Non-pigmented ciliary epithelial cell (primary cell): ENCODE results near the gene ALDOC.
"Not testable (repeated sequence)": the region's sequence is repeated elsewhere in the genome, so short reads cannot be mapped to it uniquely, and the experiment has no call there.

Experiments used
- DNase-seq: peaks from one replicate; pipeline ENCODE4 v3.0.0-alpha.2; 2010; ENCODE audit warnings: low read depth

Gene ALDOC

DNA sequence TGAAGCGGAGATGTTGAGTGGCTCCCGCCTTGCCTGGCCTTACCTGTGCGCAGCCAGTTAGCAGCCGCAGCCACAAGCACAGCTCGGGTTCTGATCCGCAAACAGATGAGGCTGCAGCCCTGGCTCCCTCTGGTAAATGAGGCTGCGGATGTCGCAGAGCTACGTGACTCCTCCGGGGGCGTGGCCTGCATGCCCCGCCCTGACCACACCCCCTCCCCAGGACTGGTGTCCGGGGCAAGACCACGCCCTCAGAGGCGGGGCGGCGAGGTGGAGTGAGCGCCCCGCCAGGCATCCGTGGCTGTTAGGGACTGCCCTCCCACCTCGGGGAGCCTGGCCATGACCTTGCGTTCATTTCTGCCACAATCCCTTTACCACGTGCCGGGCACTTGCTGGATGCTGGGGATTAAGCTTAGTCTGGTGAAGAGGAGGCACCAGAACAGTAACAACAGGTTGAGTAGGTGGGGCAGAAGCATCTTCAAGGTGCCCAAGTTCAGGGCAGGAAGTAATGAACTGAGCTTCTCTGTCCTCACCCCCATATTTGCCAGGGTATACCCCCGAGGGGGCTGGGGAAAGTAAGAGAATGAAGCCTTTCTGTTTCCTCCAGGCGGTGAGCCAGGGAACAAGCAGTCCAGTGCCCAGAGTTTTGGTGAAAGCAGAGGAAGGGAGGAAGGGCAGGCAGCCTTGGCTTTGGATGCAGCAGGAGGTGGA, at the start of gene ALDOC:
TSS of gene ALDOC (minus strand) at position 138 of the 708 bp plus-strand sequence. CDS start 1,363 bp downstream, outside the sequence.
- DNase-seq, result peak; percentile 76

DNA sequence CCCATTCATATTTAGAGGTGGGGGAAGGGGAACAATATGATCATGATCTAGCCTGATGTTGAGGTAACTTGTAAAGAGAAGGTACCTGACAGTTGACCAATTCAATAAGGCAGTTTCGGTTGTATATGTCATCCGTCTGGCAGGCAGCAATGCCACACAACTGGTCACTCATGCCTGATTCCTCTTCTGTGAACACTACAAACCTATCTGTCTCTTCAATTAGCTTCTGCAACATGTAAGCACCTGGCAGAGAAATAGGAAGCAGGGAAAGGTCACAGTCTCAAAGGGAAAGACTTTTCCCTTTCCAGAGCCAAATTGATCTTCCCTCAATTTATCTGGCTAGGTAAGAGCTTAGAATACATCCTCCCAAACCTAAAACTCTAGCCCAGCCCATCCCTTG, 47.5 kb upstream of the ALDOC start:
- no peak for DNase-seq

DNA sequence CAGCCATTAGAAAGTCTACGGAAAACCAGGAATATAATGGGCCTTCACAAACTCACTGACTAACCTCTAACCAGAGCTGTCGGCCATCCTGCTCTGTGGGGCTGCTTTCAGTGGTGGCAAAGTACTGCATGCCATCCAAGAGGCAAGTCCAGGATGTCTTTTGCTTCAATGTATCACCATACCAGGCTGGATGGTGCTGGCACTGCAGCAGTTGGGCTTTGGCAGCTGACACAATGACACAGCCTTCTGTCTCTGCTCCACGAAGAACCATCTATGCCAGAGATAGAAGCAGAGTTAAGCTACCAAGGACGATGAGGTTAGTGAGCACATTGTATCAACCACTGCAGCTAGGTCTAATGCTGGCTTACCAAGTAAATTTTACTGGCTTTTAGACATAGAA, 47.0 kb upstream of the ALDOC start:
- no peak for DNase-seq

DNA sequence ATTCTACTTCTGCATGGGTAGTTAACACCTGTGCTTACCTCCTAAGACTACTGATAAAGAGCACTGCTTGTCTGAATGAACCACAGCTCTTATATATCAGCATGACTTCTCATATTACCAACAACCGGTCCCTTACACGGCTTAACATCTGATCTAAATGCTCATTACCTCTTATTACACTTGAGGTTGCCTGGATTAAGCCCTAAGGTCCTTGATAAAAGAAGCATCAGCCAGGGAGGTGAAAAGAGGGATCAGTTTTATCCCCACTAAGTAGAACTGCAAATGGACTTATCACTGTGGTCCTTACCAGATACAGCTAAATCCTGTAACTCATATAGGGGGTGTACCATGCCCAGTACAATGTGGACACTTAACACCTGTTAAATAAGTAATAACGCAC, 45.5 kb upstream of the ALDOC start:
- DNase-seq, result no peak

DNA sequence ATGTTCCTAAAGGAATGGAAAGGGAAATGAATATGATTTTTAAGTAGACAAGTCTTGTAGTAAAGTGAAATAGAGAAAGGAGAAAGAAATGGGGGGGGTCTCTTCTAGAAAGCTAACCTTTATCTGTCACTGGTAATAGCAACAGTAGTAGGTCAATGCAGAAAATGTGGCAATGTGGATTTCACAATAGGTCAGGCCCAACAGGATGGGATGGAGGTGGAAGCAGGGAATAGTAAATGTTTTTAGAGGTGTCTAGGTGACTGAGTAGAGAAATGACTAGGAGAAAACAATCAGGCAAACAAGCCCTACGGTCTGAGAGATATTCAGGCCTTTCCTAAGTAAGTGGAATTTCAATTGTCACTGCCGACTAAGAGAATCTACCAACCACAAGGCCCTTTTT, 43.3 kb upstream of the ALDOC start:
- DNase-seq, result no peak

DNA sequence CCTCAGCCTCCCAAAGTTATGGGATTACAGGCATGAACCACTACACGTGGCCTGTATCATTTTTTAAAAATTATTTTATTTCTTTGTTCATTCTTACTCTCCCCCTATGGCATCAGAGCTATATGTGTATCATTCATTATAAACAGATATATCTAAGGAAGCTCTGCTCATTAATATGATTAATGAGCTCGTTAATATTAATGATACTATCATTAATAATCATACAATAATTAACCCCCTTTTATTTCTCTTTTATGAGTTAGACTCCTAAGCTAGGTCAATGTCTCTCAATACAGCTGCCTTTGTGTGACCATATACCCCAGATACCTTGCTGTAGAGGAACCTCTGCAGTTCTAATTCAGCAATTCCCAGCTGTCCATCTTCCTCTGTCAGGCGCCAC, 41.8 kb upstream of the ALDOC start:
- DNase-seq, result no peak

DNA sequence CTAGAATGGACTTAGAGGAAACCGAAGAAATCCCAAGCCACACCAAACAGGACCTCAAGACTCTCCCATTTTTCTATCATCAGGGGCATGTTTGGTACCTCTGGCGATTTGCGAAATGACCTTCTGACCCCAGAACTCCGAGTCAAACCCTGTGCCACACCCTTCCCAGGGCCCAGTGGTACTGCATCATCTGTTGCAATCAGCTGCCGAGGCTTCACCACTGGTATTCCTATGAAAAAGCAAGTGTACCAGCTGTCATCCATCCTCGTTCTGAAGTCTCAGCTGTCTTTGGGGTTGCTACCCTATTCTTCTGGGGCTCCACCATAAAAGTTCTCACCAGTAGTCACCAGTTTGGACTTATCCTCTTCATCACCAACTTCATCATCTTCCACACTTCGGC, 39.6 kb upstream of the ALDOC start:
- no peak for DNase-seq

DNA sequence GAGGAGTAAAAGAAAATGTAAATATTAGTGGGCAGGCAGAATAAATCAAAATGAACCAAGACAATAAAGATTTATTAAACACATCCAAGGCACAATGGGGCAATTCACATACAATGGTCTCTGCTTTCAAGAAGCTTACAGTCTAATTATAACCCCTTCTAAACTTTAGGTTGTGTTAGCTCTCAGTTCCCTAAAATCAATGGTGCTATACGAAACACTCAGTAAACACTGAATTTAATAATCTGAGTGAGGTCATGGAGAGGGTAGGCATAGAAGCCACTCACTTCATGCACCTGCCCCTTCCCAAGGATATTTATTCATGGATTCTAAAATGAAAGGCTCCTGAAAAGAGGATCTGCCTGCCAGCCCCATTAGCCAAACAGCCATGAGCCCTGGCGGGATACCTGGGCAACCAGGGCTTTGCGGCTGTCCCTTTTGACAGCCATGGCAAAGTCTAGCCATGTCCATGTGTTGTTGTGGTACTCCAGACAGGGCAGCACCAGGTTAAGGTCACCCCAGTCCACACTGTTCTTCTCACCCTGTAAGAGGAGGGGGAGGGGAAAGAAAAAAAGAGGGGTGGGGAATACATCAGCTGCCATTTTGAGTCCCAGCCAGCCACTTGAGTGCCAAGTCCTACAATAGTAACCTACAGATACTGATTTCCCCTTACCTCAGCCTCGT, 38.7 kb upstream of the ALDOC start:
- no peak for DNase-seq

DNA sequence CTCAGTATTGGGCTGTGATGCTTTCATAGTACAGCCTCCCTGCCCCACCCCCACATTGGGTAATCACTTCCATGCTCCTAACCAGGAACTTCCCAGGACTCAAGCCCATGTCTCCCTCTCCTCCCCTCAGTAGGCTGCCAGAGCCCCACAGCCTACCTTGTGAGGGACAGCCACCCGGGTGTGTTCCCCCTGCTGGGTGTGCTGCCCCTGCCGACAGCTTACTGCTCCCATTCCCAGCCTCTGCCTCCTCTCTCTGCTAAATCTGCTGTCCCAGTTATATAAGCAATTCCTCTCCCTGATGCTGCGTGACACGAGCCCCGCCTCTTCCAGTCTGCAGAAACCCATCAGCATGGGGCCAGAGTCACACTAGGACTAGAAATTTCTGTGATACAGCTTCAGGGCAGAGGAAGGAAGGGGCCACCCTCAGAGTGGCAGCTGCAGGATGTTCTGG, 37.3 kb upstream of the ALDOC start, which contains the start of gene RSKR:
TSS of gene RSKR (minus strand) at position 255 of the 451 bp plus-strand sequence. CDS start at position 231, 24 bp downstream.
- DNase-seq, result no peak

DNA sequence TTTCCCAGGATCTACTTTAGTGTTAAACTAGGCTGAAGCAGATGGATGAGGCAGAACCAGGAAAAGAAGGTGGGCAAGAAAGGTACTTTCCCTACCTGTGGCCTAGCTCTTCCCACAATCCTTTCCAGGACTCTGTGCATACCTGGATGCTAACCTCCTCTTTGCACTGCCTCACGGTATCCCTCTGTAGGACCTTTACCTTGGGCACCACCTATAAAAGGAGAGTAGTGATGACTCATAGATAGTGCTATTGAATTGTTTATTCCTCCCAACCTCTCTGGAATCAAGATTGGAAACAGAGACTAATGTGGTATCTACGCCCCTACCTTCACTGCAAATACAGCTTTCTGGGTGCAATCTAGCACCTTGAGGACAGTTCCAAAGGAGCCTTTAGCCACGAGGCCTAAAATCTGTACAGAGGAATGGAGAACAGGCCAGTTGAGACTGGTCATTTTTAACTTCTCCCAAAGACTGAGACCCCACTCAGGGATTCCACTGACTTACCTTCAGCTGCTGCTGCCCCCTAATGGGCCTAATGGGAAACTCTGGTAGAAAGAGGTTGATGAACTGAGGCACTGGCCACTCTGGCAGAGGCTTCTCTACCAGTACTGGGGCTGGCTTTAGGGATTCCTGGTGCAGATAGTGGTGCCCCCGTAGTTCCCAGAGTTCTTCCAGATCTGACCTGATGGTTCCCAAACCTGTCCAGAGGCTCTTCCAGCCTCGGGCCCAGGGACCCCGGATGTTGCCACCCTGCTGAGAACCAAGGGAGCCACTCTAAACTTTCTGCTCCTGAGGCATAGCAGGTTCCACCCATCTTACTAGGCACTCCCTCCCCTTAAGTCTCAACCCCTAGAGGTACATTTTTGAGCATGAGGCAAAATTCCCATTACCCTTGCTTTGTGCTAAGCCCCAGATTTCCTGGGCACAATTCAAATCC, 36.5 kb upstream of the ALDOC start:
- peak; percentile 4 for DNase-seq

DNA sequence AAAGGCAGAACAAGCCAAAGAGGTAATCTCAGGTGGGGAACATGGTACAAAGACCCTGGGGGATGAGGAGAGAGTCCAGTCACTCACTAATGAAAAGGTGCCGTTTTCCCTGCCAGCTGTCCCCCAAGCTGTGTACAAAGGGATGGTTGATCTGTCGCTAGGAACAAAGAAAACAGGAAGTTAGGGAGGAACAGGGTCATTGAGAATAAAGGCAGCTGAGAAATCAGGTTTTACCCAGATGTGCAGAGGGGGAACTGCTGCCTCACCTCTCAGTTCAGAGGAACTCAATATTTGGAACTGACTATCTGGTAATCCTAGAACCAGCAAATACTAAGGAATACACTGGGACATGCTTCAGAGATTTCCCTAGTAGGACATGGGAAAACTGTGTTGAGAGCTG, 35.8 kb upstream of the ALDOC start:
- no peak for DNase-seq

DNA sequence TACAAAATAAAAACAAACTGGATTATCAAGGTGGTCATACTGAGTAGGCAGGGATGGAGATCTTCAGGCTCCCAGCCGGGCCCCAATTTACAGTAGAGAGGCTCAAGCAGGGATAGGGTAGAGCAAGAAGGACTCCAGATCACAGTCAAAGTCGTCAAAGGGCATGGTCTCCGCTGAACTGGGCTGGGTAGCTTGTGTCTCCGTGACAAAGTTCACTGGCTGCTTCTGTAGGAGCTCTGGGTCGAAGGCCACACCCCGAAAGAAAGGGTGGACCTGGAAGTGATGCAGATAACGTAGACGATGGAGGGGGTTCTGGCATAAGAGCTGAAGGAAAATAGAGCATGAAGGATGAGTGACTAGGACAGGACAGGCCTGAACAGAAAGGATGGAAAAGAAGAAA, 33.7 kb upstream of the ALDOC start:
- no peak for DNase-seq

DNA sequence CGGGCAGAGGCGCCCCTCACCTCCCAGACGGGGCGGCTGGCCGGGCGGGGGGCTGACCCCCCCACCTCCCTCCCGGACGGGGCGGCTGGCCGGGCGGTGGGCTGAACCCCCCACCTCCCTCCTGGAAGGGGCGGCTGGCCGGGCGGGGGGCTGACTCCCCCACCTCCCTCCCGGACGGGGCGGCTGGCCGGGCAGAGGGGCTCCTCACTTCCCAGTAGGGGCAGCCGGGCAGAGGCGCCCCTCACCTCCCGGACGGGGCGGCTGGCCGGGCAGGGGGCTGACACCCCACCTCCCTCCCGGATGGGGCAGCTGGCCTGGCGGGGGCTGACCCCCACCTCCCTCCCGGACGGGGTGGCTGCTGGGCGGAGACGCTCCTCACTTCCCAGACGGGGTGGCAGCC, 27.3 kb upstream of the ALDOC start:
- not testable (repeated sequence) for DNase-seq

DNA sequence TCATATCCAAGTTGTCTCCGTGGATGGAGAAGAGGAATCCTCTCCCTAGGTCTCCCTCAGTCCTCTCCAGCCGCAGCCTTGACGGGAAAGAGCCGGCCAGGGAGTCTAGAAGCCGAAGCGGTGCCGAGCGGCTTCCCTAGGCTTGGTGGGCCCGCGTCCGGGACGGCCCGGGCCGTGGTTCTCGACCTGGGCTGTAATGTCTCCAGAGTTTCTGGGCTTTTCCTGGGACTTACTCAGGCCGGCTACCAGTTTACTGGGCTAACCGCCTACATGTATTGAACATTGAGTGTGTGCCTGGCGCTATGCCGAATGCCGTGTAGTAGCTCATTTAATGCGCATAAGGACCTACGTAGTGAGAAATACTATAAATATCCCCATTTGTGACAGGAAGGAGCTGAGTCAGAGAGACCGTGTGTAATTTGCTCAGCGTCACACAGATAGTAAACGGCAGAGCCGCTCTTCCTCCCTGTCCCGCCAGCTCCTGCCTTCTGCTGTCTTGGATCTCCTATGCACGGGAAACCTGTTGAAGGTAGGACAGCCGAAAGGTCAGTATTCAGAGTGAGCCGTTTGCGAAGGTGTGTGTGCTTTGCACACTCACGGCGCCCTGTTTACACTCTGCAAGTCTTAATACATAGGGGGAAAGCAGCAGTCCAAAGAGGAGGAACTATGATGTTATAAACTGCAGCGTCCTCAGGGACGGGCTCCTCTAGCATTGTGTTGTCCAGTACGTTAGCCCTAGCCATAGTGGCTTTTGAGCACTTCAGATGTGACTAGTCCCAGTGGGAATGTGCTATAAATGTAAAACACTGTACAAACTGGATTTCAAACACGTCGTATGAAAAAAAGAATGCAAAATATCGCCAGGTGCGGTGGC, 22.9 kb upstream of the ALDOC start:
- peak; percentile 72 for DNase-seq

DNA sequence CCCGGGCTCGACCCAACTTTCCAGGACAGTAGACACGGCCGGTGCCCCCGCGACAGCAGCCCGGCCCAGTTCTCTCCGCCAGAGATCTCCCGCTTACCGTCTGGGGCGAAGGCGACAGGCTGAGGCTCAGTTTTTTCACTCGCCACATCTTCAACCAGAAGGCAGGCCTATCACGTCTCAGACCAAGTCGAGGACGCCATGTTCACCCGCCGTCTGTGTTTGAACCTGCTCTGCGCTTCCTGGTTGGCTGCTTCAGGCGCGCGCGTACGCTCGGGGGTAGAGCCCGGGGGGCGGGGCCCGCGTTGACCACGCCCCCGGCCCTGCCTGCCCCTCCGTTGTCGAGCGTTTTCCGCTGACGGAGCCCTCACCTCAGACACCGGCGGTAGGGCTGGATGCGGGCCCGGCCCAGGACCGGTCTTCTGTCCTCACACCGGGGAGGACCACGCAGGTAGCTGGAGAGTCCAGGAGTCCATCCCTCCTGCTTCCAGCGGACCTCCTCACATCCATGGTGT, 22.2 kb upstream of the ALDOC start, which contains the start of gene SPAG5:
TSS of gene SPAG5 (minus strand) at position 227 of the 512 bp plus-strand sequence. CDS start at position 148, 79 bp downstream.
- DNase-seq, result peak; percentile 57

DNA sequence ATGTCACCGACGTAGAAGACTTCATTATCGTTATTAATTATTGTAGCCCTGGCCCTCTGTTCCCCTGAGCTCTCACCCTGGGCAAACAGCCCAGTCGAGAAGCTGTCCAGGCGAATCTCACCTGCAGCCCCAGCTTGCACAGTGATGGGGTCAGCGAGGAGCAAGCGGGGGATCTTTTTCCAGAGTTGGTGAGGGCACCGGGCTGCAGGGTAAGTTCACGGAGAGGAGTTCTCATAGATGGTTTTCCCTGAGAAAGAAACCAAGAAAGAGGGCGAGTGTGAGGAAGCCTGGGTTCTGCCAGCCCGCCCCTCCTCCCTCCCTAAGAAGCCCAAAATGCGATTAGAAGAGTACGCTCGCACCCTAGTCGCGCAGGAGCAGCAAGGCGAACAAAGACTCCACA, 21.7 kb upstream of the ALDOC start:
- DNase-seq, result no peak

DNA sequence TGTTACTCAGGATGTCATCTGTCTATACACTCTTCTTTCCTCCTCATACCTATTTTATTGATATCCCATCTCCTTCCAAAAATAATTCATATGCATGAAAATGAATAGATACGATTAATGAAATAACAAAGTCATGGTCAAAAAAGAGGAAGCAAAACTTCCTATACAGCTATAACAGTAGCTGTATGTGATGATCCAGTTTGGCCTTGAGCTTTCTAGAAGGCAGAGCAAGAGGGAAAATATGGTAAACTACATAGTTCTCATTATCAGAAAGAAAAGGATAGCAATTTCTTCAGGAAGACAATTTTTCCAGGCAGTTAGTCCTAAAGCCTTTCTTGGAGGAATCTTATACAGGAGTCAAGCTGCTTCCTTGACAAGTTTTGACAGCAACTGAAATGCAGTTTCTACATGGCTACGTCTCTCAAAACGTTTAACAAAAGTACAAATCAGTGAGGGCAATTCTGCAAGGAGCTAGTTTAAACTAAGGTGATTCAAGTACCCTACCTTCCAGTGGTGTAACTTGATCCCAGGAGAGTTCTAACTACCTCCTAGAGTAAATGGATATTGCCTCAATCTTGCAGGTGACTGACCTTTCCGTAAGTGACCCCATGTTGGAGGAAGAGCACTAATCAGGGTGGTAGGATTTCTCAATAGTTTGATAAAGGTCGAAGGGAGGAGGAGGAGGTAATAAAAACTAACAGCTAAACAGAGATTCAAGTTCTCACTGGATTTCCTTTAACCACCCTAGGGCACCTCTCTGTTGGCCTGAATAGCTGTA, 21.1 kb upstream of the ALDOC start:
- DNase-seq, result no peak

DNA sequence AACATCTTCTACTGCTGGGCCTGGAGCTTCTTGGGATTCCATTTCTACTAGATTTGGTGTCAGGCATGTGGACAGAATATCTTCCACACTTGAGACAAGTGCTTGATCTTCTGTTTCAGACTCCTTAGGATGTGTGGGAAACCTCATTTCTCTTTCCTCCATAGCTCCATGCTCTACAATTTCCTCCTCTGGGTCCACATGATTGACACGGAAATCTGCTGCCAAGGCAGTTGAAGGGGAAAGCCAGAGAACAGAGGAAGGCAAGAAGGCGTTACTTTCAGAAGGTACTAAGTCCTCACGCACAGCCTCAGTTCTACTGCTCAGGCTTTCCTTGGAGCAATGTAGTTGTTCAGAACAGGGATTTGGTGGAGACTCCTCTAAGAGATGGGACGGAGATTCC, 15.6 kb upstream of the ALDOC start:
- DNase-seq, result no peak

DNA sequence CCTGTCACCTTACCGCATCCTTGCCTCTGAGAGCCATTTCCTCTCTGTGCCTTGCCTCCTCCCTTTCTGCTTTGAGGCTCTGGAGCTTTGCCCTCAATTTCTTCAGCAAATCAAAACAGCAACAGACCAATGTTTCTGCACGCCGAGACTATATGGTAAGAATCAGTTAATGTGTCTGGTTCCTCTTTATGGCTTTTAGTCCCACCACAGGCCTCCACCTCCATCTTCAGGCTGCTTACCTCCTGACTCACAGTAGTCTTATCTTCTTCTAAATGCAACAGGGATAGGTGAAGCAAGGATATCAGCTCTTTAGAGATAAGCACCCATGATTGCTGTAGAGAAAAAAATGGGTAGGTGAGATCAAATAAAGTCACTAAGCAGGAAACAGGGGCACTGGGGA, 9.2 kb upstream of the ALDOC start:
- no peak for DNase-seq

DNA sequence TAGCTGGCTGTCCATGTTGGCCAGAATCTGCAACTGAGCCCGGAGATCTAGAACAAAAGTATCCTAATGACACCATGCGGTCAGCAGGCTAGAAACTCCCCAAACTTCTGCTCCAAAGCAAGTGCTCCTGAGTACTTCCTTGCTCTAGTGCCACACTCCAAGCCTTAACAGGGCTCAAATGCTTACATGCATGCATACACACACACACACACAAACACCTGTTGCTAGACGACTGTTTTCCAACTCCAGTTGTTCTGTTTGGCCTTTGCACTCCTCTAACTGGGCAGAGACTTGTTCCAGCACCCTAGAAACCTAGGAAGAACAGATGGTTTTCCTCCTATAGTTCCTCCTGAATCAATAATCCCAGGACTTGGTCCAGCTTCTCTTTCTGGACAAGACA, 7.7 kb upstream of the ALDOC start:
- no peak for DNase-seq
